Forelimb muscle (tissue), 1 donor: ENCODE results near the gene ACTR8. TPM values are rescaled to one million over a fixed set of nuclear protein-coding genes. Genes with fewer than 3 reads are reported as not detected.

ENCODE experiments used
- DNase-seq: peaks from one replicate; pipeline ENCODE4 v3.0.0-alpha.2; 2013; ENCODE audit warnings: low read depth
- polyA plus RNA-seq: library from polyadenylated mRNA; unstranded; fragments of 120-200 nt; gene quantifications from one replicate; pipeline ENCODE4 v1.2.1, GENCODE V29; 2013; ENCODE audit not compliant: insufficient read length

ACTR8 gene
- polyA plus RNA-seq, 1 donor, result 24.6 TPM

DNA sequence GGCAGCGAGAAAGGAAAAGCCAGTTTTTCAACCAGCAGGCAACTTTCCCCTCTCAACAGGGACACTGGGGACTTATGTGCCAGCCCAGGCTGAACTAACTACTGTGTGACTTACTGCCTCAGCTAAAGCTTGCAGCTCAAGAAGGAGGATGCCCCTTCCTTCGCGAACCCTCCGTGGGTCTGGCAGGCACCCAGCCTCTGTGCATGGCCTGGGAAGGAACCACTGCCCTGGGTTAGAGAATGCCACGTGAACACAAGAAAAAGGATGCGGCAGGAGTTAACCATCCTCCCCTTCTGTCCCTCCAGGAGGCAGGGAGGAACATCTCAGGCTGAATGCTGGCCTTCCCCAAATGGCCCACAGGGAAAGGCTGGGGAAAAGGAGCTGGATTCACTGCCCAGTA lies 64.7 kb downstream of the ACTR8 start:
- DNase-seq, result no peak

Other genes with a start within 250 kb of the ACTR8 start
- 1.00 TPM for gene CHDH, start 35.7 kb downstream of the ACTR8 start, polyA plus RNA-seq
- gene IL17RB, start 35.6 kb downstream of the ACTR8 start, polyA plus RNA-seq, result 3.9 TPM
- 41.8 TPM for gene SELENOK, start 9.7 kb upstream of the ACTR8 start, polyA plus RNA-seq
- gene CACNA2D3, start 240.4 kb upstream of the ACTR8 start, polyA plus RNA-seq, result 1.9 TPM